ENCODE data around the gene MNT. TPM values are rescaled to one million over a fixed set of nuclear protein-coding genes. Genes with fewer than 3 reads are reported as not detected.

The MNT gene
- total and polyA plus RNA-seq, 9 of the 15 experiments (the other 6 are each of a cell fraction or from before 2014, with no cell fraction given) = 0.18 to 23.8 (median 5.3) TPM

DNA sequence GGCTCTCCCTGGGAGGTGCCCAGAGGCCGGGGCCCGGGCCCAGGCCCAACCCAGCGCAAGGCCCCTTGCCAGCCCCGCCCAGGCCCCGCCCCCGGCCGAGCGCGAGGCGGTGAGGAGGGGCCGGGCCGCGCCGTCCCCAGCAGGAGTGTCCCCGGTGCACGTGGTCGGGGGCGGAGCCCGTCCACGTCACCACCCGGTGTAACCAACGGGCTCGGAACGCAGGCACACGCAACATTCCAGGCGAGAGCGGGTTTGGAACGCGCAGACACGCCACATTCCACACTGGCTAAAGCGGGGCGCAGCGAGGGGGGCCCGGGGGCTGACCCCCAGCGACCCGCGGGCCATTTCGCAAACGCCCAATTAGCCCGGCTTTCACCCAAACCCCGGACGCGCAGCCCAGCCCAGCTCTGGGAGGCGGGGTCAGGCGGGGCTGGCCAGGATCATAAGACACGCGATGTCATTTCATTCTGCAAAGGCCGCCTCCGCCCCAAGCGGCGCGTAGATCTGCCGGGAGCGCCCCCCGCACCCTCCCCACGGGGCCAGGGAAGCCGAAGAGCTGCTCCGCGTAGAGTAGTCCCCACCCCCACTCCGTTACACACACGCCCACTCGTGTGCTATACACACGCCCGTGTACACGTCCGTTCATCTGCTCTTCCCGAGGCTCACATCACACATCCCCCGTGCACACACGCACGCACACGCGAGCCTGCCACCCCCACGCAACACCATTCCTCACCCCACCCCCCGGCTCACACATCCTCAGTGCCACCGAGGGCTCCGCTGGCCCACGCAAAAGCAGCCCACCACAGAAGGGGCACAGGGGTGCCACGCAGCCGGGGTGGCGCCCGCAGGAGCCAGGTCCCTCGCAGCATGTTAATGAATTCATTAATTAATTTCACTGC, 1.0 kb downstream of the MNT start (continued):
- TF ChIP-seq ZC3H11A (IDR thresholded peaks at IDR 0.05; ENCODE audit: low read depth, low read length) = no peak
- no peak for TF ChIP-seq ZNF12 (CRISPR knock-in tag; IDR thresholded peaks at IDR 0.05)
- no peak for TF ChIP-seq ZNF354B (CRISPR knock-in tag; IDR thresholded peaks at IDR 0.05)
- TF ChIP-seq CREBBP (IDR thresholded peaks at IDR 0.05; ENCODE audit: low read depth, low read length) = no peak
- TF ChIP-seq ETS2 (tag; IDR thresholded peaks at IDR 0.05; ENCODE audit: borderline replicate concordance, poor library complexity, severe bottlenecking) = no peak
- no peak for TF ChIP-seq ZBTB26 (CRISPR knock-in tag; IDR thresholded peaks at IDR 0.05)
- TF ChIP-seq NR3C1 (CRISPR knock-in tag; IDR thresholded peaks at IDR 0.05) = peak; percentile 51; the same call in 1 of the 2 replicates
- no peak for TF ChIP-seq CC2D1A (IDR thresholded peaks at IDR 0.05)
- no peak for TF ChIP-seq HOXB6 (CRISPR knock-in tag; IDR thresholded peaks at IDR 0.05; ENCODE audit: borderline replicate concordance)
- no peak for TF ChIP-seq FOSL1 (tag; conservative IDR thresholded peaks at IDR 0.05)
- TF ChIP-seq, protein P1, sequence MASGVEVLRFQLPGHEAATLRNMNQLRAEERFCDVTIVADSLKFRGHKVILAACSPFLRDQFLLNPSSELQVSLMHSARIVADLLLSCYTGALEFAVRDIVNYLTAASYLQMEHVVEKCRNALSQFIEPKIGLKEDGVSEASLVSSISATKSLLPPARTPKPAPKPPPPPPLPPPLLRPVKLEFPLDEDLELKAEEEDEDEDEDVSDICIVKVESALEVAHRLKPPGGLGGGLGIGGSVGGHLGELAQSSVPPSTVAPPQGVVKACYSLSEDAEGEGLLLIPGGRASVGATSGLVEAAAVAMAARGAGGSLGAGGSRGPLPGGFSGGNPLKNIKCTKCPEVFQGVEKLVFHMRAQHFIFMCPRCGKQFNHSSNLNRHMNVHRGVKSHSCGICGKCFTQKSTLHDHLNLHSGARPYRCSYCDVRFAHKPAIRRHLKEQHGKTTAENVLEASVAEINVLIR (CRISPR knock-in tag; IDR thresholded peaks at IDR 0.05) = peak; percentile 63
- TF ChIP-seq ZNF830 (CRISPR knock-in tag; IDR thresholded peaks at IDR 0.05) = no peak
- TF ChIP-seq ATF6 (CRISPR knock-in tag; IDR thresholded peaks at IDR 0.05) = 0 out of 2 replicates have a peak, but pooled peaks have one; percentile 28
- TF ChIP-seq POLR2AphosphoS5 (IDR thresholded peaks at IDR 0.05; ENCODE audit: control insufficient read depth, insufficient read depth, low read depth, low read length) = no peak; the same call in none of the 2 replicates
- TF ChIP-seq ARHGAP35 (IDR thresholded peaks at IDR 0.05; ENCODE audit: partially characterized antibody) = no peak
- TF ChIP-seq, protein P2, sequence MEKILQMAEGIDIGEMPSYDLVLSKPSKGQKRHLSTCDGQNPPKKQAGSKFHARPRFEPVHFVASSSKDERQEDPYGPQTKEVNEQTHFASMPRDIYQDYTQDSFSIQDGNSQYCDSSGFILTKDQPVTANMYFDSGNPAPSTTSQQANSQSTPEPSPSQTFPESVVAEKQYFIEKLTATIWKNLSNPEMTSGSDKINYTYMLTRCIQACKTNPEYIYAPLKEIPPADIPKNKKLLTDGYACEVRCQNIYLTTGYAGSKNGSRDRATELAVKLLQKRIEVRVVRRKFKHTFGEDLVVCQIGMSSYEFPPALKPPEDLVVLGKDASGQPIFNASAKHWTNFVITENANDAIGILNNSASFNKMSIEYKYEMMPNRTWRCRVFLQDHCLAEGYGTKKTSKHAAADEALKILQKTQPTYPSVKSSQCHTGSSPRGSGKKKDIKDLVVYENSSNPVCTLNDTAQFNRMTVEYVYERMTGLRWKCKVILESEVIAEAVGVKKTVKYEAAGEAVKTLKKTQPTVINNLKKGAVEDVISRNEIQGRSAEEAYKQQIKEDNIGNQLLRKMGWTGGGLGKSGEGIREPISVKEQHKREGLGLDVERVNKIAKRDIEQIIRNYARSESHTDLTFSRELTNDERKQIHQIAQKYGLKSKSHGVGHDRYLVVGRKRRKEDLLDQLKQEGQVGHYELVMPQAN (IDR thresholded peaks at IDR 0.05; ENCODE audit: borderline replicate concordance) = peak; percentile 76
- TF ChIP-seq DPF2 (IDR thresholded peaks at IDR 0.05) = peak; percentile 33; the same call in 1 of the 2 replicates
- TF ChIP-seq BRD4 (IDR thresholded peaks at IDR 0.05) = peak; percentile 6; the same call in 1 of the 2 replicates
- TF ChIP-seq, protein P3, sequence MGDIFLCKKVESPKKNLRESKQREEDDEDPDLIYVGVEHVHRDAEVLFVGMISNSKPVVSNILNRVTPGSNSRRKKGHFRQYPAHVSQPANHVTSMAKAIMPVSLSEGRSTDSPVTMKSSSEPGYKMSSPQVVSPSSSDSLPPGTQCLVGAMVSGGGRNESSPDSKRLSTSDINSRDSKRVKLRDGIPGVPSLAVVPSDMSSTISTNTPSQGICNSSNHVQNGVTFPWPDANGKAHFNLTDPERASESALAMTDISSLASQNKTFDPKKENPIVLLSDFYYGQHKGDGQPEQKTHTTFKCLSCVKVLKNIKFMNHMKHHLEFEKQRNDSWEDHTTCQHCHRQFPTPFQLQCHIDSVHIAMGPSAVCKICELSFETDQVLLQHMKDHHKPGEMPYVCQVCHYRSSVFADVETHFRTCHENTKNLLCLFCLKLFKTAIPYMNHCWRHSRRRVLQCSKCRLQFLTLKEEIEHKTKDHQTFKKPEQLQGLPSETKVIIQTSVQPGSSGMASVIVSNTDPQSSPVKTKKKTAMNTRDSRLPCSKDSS (IDR thresholded peaks at IDR 0.05; ENCODE audit: low read depth, partially characterized antibody) = no peak
- TF ChIP-seq HNRNPLL (IDR thresholded peaks at IDR 0.05; ENCODE audit: low read depth, low read length, poor library complexity, severe bottlenecking) = no peak

All from K562 (cell line).